ENCODE data around the gene TBPL1. TPM values are rescaled to one million over a fixed set of nuclear protein-coding genes. Genes with fewer than 3 reads are reported as not detected.

The TBPL1 gene
- total and polyA plus RNA-seq, 2 donors (not counting 1 experiment from before 2014, with no cell fraction given): 23.3 to 29.6 TPM

DNA sequence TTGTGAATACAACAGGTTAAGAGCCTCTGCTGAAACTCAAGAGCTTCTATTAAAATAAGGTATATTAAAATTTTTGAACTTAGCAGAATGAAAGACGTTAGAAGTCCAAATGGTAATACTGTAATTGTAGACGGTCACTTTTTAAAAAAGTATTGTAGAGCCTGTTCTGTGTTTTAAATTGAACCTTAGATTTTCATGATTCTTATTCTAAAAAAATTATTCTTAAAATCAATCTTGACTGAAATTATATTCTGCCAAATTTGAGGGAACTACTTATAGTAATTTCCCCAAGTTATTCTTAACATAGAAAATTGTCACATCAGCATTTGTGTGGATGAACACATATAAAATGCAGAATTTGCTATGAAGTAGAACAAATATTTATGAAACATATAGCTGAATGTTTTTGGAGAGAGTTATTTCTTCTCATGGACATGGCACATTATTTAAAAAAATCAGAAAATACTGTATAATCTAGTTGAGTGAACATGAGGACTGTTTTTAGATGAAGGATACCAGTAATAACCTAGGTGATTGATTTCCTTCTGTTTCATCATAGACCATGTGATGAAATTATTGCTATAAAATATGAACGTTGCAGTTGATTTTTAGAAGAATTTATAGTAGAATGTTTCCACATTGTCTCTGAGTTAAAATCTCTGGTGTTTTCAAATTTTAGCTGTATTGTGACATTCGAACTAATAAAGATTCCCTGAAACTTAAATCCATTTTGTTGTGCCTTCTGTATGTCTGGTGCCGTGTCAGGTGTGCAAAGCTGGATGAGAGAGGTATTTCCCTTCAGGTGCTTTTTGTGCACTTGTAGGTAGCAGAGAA is 2.8 kb downstream of the TBPL1 start:
- Histone ChIP-seq H3K27me3 (replicated peaks in 1 of 4; ENCODE audit: control extremely low read depth in 1 of 4, control insufficient read depth in 3 of 4, insufficient read depth in 4 of 4, low read length in 3 of 4) (no peaks in the 10 kb centered on the region), H3K4me1 (ENCODE audit: control insufficient read depth in 2 of 2, insufficient read depth in 2 of 2, low read length in 2 of 2) (peaks cover 24 to 28% of the 10 kb centered on the region in 2 donors), H3K79me2 (ENCODE audit: control insufficient read depth, insufficient read depth, low read length) (peaks cover 84% of the 10 kb centered on the region), H2AFZ (ENCODE audit: insufficient read depth, low read depth, low read length, poor library complexity, severe bottlenecking) (no peak overlapping the region), H3K27ac (ENCODE audit: low read length in 2 of 2) (no peak overlapping the region), H3K9me3 (ENCODE audit: control extremely low read depth in 1 of 3, control insufficient read depth in 2 of 3, insufficient read depth in 1 of 3, low read length in 2 of 3) (no peaks in the 10 kb centered on the region), H3K4me2 (replicated peaks; ENCODE audit: low read depth, low read length, poor library complexity, severe bottlenecking) (no peak overlapping the region), H4K20me1 (ENCODE audit: control insufficient read depth, insufficient read depth, low read length, poor library complexity, severe bottlenecking) (peaks cover 19% of the 10 kb centered on the region), H3K36me3 (replicated peaks in 1 of 2; ENCODE audit: control extremely low read depth in 1 of 2, control insufficient read depth in 1 of 2, extremely low read depth in 1 of 2, insufficient read depth in 2 of 2, low read length in 1 of 2) (no peaks in the 10 kb centered on the region), H3K9ac (ENCODE audit: low read length) (no peak overlapping the region), H3K4me3 (ENCODE audit: control extremely low read depth in 1 of 5, extremely low read depth in 1 of 5, insufficient read depth in 1 of 5, low read depth in 2 of 5, low read length in 4 of 5) (no peak overlapping the region)
- ATAC-seq (ENCODE audit: low read depth) (no peak), DNase-seq (no peak)
- ChIA-PET CTCF (interaction anchor here (1.1 to 4.3 kb wide), 4 partner anchors 11 to 39 kb away, joined by 3 to 22 read pairs (median 4); no protein-coding TSS in a partner anchor), POLR2A (no interaction called here)
- H3K9me3 Mint-ChIP-seq (ENCODE audit: insufficient read depth): no peaks in the 10 kb centered on the region
- peaks cover 68% of the 10 kb centered on the region for H3K4me1 Mint-ChIP-seq
- H3K4me3 Mint-ChIP-seq: peak overlapping the region; percentile 98
- no peak overlapping the region for H3K27ac Mint-ChIP-seq
- intact Hi-C loops (cut with micrococcal nuclease): no loop called here
- no peaks in the 10 kb centered on the region for H3K27me3 Mint-ChIP-seq
- TF ChIP-seq EZH2 (IDR thresholded peaks at IDR 0.05; ENCODE audit: borderline replicate concordance, insufficient read depth, low read depth, low read length, poor library complexity, severe bottlenecking): no peak
- TF ChIP-seq, protein P1, sequence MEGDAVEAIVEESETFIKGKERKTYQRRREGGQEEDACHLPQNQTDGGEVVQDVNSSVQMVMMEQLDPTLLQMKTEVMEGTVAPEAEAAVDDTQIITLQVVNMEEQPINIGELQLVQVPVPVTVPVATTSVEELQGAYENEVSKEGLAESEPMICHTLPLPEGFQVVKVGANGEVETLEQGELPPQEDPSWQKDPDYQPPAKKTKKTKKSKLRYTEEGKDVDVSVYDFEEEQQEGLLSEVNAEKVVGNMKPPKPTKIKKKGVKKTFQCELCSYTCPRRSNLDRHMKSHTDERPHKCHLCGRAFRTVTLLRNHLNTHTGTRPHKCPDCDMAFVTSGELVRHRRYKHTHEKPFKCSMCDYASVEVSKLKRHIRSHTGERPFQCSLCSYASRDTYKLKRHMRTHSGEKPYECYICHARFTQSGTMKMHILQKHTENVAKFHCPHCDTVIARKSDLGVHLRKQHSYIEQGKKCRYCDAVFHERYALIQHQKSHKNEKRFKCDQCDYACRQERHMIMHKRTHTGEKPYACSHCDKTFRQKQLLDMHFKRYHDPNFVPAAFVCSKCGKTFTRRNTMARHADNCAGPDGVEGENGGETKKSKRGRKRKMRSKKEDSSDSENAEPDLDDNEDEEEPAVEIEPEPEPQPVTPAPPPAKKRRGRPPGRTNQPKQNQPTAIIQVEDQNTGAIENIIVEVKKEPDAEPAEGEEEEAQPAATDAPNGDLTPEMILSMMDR (IDR thresholded peaks at IDR 0.05): no peak
- 100% methylated on average over 1 of the region's 5 CpGs for WGBS (ENCODE audit: insufficient coverage)

DNA sequence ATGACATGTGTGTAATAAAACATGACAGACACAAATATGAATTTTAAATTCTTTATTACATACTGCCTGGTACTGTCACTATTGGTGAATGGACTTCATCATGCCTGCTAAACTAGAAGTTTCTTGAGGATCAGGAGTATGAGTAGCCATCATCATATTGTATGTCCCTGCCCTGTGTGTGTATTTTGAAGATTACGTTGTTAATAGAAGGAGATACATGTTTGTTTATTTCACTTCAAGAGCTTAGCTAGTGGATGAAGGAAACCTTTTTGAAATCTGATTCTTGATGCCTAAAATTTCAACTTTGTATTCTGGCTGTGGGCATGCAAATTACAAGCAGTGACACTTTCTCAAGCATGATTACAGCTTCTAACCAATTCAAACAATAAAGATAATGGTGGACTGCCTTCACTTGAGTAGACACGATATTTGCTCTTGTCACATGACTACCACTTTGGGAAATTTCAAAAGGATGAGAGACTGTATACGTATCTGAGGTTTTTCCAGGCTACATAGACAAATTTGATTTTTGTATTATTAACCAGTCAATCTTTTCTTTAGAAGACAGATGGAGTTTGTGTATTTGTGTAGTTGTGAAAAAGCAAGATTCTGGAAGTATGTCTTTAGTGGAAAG is 3.5 kb downstream of the TBPL1 start:
- Mint-ChIP-seq H3K4me1 (peaks cover 67% of the 10 kb centered on the region), H3K4me3 (no peak overlapping the region), H3K9me3 (ENCODE audit: insufficient read depth) (no peaks in the 10 kb centered on the region), H3K27ac (no peak overlapping the region), H3K27me3 (no peaks in the 10 kb centered on the region)
- WGBS (ENCODE audit: insufficient coverage): no CpG with 5 or more reads among the region's 3 CpGs
- Histone ChIP-seq H3K27me3 (replicated peaks in 1 of 4; ENCODE audit: control extremely low read depth in 1 of 4, control insufficient read depth in 3 of 4, insufficient read depth in 4 of 4, low read length in 3 of 4) (no peaks in the 10 kb centered on the region), H3K9me3 (ENCODE audit: control extremely low read depth in 1 of 3, control insufficient read depth in 2 of 3, insufficient read depth in 1 of 3, low read length in 2 of 3) (no peaks in the 10 kb centered on the region), H3K4me1 (ENCODE audit: control insufficient read depth in 2 of 2, insufficient read depth in 2 of 2, low read length in 2 of 2) (peaks cover 22 to 24% of the 10 kb centered on the region in 2 donors), H3K79me2 (ENCODE audit: control insufficient read depth, insufficient read depth, low read length) (peaks cover 85% of the 10 kb centered on the region), H3K36me3 (replicated peaks in 1 of 2; ENCODE audit: control extremely low read depth in 1 of 2, control insufficient read depth in 1 of 2, extremely low read depth in 1 of 2, insufficient read depth in 2 of 2, low read length in 1 of 2) (no peaks in the 10 kb centered on the region), H3K4me3 (ENCODE audit: control extremely low read depth in 1 of 5, extremely low read depth in 1 of 5, insufficient read depth in 1 of 5, low read depth in 2 of 5, low read length in 4 of 5) (no peak overlapping the region), H4K20me1 (ENCODE audit: control insufficient read depth, insufficient read depth, low read length, poor library complexity, severe bottlenecking) (peaks cover 25% of the 10 kb centered on the region), H3K4me2 (replicated peaks; ENCODE audit: low read depth, low read length, poor library complexity, severe bottlenecking) (no peak overlapping the region), H3K27ac (ENCODE audit: low read length in 2 of 2) (no peak overlapping the region), H3K9ac (ENCODE audit: low read length) (no peak overlapping the region), H2AFZ (ENCODE audit: insufficient read depth, low read depth, low read length, poor library complexity, severe bottlenecking) (no peak overlapping the region)
- ChIA-PET CTCF (interaction anchor here (1.1 to 4.3 kb wide), 3 partner anchors 10 to 33 kb away, joined by 3 to 22 read pairs (median 4); no protein-coding TSS in a partner anchor), POLR2A (no interaction called here)
- ATAC-seq (ENCODE audit: low read depth) (no peak), DNase-seq (no peak)
- TF ChIP-seq, protein P1 (IDR thresholded peaks at IDR 0.05): no peak
- TF ChIP-seq EZH2 (IDR thresholded peaks at IDR 0.05; ENCODE audit: borderline replicate concordance, insufficient read depth, low read depth, low read length, poor library complexity, severe bottlenecking): no peak
- intact Hi-C loops (cut with micrococcal nuclease): no loop called here

Measured in B cell (primary cell).